ENCODE measurements around the gene PPFIBP2.
A peak's percentile ranks its signal among the peaks of the same experiment; 100 is the strongest.

The PPFIBP2 gene

DNA sequence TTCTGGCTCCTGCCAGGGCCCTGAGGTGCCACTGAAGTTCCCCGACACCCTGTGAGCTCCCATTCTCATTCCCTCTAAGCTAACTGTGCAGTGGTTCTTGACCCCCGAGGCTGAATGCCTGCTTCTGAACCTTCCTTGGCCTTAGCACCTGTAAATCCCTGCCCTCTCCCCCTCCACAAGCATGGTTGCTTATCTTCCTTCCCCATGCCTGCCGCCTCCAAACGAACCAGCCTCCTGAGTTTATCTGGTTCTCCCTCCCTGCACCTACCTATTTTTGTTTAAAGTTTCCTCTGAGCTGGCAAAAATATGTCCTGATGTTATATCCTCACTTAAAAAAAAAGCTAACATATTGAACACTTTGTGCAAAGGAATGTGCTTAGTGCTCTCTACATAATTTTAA, 33.9 kb downstream of the PPFIBP2 start:
- DNase-seq (ENCODE audit: low read depth) = no peak
- no peak overlapping the region for H3K4me3 ChIP-seq (ENCODE audit: low read length)
- TF ChIP-seq, protein P1, sequence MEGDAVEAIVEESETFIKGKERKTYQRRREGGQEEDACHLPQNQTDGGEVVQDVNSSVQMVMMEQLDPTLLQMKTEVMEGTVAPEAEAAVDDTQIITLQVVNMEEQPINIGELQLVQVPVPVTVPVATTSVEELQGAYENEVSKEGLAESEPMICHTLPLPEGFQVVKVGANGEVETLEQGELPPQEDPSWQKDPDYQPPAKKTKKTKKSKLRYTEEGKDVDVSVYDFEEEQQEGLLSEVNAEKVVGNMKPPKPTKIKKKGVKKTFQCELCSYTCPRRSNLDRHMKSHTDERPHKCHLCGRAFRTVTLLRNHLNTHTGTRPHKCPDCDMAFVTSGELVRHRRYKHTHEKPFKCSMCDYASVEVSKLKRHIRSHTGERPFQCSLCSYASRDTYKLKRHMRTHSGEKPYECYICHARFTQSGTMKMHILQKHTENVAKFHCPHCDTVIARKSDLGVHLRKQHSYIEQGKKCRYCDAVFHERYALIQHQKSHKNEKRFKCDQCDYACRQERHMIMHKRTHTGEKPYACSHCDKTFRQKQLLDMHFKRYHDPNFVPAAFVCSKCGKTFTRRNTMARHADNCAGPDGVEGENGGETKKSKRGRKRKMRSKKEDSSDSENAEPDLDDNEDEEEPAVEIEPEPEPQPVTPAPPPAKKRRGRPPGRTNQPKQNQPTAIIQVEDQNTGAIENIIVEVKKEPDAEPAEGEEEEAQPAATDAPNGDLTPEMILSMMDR (conservative IDR thresholded peaks at IDR 0.05; ENCODE audit: low read depth, low read length) = no peak

DNA sequence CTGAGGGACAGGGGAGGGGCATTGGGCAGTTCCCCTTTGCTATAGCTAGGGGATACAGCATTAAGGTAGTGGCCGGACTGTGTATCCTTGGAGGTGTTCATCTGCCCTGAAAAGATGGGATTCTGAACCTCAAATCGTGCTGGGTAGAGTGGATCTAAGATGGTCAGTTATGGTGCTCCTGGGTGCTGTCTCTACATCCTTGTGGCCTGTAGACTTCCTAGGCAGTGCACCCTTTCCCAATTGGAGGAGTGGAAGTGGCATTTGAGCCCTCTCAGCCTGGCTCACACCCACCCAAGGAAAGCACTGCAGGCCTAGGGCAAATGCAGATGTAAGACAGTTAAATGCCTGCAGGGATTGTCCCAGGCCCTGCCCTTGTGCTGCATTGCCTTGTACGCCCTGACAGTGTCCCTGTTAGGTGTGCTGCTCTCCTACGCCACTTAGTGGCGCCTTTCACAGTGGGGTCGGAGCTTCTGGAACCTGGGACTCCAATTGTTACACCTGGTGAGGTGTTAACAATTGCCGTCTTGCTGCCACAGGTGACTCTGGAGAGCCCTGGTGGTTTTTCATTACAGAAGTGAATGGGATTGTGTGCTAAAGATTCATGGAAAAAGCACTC, 35.0 kb downstream of the PPFIBP2 start:
- TF ChIP-seq, protein P1 (conservative IDR thresholded peaks at IDR 0.05; ENCODE audit: low read depth, low read length) = peak; percentile 26
- DNase-seq (ENCODE audit: low read depth) = no peak
- no peak overlapping the region for H3K4me3 ChIP-seq (ENCODE audit: low read length)

DNA sequence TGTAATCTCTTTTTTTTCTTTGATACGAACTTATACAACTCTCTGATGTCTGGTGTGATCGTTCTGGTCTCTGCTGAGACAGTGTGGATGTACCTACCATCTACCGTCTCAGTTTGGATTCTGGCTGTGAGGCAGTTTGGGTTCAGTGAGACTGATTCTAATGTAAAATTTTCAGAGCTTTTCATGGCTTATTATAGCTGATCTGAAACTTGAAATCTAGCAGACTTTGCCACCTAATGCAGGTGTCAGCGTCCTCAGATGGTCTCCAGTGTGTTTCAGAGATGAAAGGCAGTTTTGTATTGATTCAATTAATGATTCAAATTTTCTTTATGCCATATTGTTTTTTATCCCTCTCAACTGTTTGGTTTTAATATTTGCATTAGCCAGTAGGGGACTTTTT, 35.9 kb downstream of the PPFIBP2 start:
- TF ChIP-seq, protein P1 (conservative IDR thresholded peaks at IDR 0.05; ENCODE audit: low read depth, low read length) = no peak
- no peak overlapping the region for H3K4me3 ChIP-seq (ENCODE audit: low read length)
- DNase-seq (ENCODE audit: low read depth) = no peak

DNA sequence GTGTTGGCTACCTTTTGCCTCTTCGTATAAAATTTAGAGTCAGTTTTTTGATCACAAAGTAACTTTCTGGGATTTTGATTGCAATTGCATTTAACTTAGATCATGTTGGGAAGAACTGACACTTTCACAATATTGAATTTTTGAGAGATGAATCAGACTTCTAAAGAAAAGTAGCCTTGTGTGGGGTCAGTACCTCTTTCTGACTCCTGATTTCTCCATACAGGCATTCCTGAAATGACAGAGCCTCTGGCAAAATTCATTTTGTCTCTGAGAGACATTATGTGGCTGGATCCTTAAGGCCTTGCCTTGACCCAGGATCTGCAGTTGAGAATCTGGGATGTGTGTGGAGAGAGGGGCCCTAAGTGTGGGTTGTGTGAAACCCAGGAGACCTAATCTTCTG, 37.8 kb downstream of the PPFIBP2 start:
- no peak overlapping the region for H3K4me3 ChIP-seq (ENCODE audit: low read length)
- TF ChIP-seq, protein P1 (conservative IDR thresholded peaks at IDR 0.05; ENCODE audit: low read depth, low read length) = no peak
- no peak for DNase-seq (ENCODE audit: low read depth)

DNA sequence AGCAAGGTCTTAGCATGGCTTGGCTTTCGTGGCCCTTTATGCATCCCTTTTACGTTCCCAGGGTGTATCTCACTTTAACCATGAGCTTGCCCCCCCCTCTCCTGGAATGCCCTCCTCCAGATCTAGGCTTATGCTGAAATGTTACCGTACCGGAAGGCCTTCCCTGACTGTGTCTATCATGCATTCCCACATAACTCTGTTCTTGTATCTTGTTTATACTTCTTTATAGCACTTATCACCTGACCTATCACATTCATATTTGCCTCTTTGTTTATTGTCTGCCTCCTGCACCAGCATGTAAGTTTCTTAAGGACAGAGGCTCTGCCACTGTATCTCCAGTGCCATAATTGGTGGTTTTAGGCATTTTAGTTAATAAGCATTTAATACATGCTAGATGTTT, 38.9 kb downstream of the PPFIBP2 start:
- no peak for DNase-seq (ENCODE audit: low read depth)
- no peak overlapping the region for H3K4me3 ChIP-seq (ENCODE audit: low read length)
- TF ChIP-seq, protein P1 (conservative IDR thresholded peaks at IDR 0.05; ENCODE audit: low read depth, low read length) = no peak

DNA sequence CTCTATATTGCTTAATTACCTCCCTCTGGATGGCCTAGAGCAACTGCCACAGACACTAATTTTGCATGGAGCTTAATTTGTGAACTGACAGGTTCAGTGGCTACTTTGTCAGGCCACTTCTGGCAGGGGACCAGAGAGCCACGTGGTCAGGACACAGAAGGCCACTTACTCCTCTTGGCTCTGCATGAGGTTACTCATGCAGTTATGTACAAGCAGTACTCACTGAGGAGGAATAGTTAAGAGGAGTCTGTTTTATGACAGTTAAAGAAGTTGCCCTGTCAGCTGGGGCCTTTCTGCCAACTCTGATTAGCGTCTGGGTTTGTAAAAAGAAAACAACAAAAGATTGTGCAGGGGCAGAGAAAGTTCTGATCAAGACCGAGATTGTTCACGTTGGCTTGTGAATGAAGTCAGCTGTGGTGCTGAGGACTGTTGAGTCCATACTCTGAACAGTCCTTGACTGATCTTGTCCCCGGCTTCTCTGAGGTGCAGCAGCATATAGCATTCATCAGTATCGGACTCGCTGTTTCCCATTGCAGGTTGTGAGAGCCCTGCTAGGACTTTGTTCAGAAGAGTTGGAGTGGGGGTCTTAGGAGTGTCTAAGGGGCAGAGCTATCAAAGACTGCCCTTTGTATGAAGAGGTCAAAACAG, 41.4 kb downstream of the PPFIBP2 start:
- H3K4me3 ChIP-seq (ENCODE audit: low read length) = no peak overlapping the region
- TF ChIP-seq, protein P1 (conservative IDR thresholded peaks at IDR 0.05; ENCODE audit: low read depth, low read length) = no peak
- no peak for DNase-seq (ENCODE audit: low read depth)

DNA sequence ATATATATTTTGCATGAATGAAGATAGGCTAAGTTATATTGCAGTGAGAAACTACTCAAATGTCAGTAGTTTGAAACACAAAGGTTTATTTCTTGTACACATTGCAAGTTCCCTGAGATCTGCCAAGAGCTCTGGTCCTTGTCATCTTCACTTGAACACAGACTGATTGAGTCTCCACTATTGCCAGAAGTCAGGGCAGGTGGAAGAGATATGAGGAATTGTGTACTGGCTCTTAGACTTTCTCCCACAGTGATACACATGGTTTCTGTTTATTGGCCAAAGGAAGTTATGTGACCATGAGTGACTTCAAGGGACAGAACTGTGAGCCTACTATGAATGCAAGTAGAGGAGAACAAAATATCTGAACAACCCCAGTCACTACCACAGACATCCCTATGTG, 44.2 kb downstream of the PPFIBP2 start:
- no peak for DNase-seq (ENCODE audit: low read depth)
- H3K4me3 ChIP-seq (ENCODE audit: low read length) = no peak overlapping the region
- TF ChIP-seq, protein P1 (conservative IDR thresholded peaks at IDR 0.05; ENCODE audit: low read depth, low read length) = no peak
